HUES6 (cell line): Measurements from ENCODE around the gene C1orf35.

Experiments
- H3K27ac ChIP-seq: 2 replicates; pipeline ENCODE4 v1.7.0; 2013; ENCODE audit warnings: low read depth, mild to moderate bottlenecking, low read length, inconsistent platforms
- H3K27me3 ChIP-seq: 2 replicates; pipeline ENCODE4 v1.6.1; 2013; ENCODE audit warnings: low read length; ENCODE audit not compliant: control insufficient read depth, insufficient read depth
- H3K36me3 ChIP-seq: 2 replicates; pipeline ENCODE4 v1.6.1; 2013; ENCODE audit warnings: low read length; ENCODE audit not compliant: control insufficient read depth, insufficient read depth
- H3K4me1 ChIP-seq: 2 replicates; pipeline ENCODE4 v1.6.1; 2013; ENCODE audit warnings: low read length; ENCODE audit not compliant: control insufficient read depth, insufficient read depth
- H3K4me3 ChIP-seq: 2 replicates; pipeline ENCODE4 v1.5.1; 2013; ENCODE audit warnings: low read depth, low read length
- H3K9ac ChIP-seq: one replicate; pipeline ENCODE4 v1.6.1; 2013; ENCODE audit warnings: mild to moderate bottlenecking, low read length
- H3K9me3 ChIP-seq: 2 replicates; pipeline ENCODE4 v1.6.1; 2013; ENCODE audit warnings: low read depth, low read length; ENCODE audit not compliant: control insufficient read depth, insufficient read depth

Gene C1orf35

DNA sequence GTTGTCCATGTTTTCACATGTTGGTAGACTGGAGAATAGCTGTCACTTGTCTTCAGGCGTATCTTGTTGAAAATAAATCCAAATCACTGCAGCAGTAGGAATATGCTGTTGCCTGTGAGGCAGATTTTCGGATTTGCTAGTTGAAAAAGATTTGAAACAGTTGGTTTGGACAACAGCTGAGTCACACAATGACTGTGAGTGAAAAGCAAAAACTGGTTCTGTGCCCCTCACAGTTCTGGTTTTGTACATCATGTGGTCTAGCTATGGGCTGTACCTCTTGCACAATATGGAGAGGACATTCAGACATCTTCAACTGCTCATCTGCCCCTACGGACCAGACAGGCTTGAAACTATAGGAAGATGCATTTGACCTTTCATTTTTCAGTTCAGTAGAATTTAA is 18.8 kb downstream of the C1orf35 start:
- Histone ChIP-seq H3K4me3 (peak overlapping the region; percentile 100), H3K27me3 (peaks cover 6% of the 10 kb centered on the region; the same call in 1 of the 2 replicates), H3K36me3 (peaks cover 23% of the 10 kb centered on the region), H3K9me3 (no peaks in the 10 kb centered on the region), H3K4me1 (peaks cover 42% of the 10 kb centered on the region), H3K9ac (peak overlapping the region; percentile 94), H3K27ac (no peak overlapping the region)

DNA sequence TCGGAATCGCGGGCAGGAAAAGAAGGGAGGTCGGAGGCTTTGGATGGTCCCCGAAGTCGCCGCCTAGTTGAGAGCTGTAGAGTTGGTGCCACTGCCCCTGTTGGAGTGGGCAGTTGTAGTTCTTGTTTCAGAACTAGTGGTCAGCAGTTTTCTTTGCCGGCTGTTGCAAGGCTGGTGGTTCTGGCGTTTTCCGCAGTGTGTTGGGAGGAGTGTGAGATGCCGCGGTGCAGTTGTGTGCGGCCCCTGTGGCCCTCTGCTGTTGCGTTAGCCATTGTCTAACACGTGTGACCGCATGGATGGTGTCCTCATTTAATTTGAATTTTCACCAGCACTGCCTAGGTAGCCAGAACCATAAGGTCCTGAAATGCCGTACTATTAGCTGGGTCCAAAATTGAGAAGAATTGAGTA is 19.2 kb downstream of the C1orf35 start:
- H3K36me3 ChIP-seq = peaks cover 20% of the 10 kb centered on the region
- H3K9ac ChIP-seq = peak overlapping the region; percentile 94
- no peaks in the 10 kb centered on the region for H3K9me3 ChIP-seq
- peak overlapping the region; percentile 100 for H3K4me3 ChIP-seq
- peaks cover 8% of the 10 kb centered on the region; the same call in 1 of the 2 replicates for H3K27me3 ChIP-seq
- H3K4me1 ChIP-seq = peaks cover 45% of the 10 kb centered on the region
- peak overlapping the region; percentile 94; the same call in 1 of the 2 replicates for H3K27ac ChIP-seq

DNA sequence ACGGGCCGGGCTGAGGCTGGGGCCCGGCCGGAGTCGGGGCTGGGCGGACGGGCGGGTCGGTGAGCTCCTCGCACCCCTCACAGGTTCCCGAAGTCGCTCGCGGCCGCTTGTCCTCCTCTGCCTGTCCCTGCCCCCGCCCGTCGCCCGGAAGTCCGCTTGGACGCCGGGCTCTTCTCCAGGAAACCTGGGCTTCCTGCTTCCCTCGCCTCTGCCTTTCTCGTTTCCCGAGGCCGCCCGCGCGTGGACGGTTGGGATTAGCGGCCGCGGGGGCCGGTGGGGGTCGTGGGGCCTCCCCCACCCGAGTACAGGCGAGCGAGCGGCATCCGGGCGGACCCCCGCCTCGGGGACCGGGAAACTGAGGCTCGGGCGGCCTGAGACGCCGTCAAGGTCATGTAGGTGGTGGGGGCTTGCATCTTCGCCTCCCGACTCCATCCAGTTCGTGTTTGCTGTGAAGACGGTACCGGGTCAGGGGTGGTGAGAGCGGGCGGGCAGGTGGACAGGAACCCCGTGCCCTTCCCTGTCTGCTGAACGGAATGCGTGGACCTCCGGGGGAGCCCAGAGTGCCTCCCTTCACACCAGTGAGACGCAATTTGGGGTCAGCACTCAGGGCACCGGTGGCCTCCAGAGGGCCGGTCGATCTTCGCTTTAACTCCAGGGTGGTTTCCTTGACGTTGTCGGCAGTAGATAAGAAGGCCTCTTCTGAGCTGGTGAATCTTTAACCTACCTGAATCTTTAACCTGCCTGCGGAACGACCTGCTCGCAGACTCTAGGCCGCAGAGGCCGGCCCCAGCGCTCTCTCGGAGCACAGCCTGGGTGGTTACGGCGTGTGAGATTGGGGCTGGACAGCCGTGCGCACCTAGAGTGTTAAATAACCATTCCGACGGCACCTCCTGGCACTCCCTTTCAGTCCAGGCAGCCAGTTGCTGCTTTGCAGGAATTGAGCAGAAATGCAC is 19.9 kb downstream of the C1orf35 start:
- Histone ChIP-seq H3K27me3 (peaks cover 9% of the 10 kb centered on the region), H3K9ac (peak overlapping the region; percentile 94), H3K36me3 (peaks cover 13% of the 10 kb centered on the region), H3K9me3 (no peaks in the 10 kb centered on the region), H3K4me3 (peak overlapping the region; percentile 100), H3K27ac (peak overlapping the region; percentile 94), H3K4me1 (peaks cover 44% of the 10 kb centered on the region)

DNA sequence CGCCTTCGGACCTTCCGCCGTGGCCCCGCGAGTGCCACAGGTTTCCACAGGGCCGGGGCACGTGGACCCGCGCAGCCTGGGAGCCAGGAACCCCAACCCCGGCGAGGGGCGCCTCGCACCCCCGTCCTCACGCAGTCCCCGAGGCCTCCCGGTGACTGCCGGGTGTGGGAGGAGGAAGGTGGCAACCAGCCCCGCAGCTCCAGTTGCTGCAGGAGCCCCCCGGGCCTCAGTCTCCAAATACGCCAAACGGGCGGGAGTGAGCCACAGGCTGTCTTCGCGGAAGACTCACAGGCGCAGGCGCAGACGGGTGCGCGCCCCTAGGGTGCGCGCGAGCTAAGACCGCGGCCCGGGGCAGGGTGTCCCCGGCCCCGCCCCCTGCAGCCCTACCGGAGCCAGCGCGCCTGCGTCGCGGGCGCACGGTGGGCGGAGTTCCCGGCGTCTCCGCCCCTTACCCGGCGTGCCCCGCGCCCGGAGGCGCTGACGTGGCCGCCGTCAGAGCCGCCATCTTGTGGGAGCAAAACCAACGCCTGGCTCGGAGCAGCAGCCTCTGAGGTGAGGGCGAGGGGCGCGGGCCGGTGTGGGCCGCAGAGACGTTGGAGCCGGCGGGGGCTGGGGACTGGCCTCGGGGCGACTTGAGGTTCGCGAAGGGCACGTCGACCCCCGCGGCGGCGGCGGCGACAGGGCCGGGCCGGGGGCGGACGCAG is 20.8 kb downstream of the C1orf35 start, which contains the start of gene ARF1:
ARF1 (plus strand) TSS at position 495 of the 704 bp plus-strand sequence. CDS start 14,407 bp downstream, outside the sequence.
- Histone ChIP-seq H3K4me3 (peak within 1 kb of the TSS; percentile 100), H3K36me3 (peaks cover 9% of the 10 kb centered on the region; the same call in 1 of the 2 replicates), H3K27me3 (peaks cover 15% of the 10 kb centered on the region), H3K27ac (peak within 1 kb of the TSS; percentile 94), H3K9ac (peak within 1 kb of the TSS; percentile 94), H3K9me3 (no peaks in the 10 kb centered on the region), H3K4me1 (peaks cover 40% of the 10 kb centered on the region)

DNA sequence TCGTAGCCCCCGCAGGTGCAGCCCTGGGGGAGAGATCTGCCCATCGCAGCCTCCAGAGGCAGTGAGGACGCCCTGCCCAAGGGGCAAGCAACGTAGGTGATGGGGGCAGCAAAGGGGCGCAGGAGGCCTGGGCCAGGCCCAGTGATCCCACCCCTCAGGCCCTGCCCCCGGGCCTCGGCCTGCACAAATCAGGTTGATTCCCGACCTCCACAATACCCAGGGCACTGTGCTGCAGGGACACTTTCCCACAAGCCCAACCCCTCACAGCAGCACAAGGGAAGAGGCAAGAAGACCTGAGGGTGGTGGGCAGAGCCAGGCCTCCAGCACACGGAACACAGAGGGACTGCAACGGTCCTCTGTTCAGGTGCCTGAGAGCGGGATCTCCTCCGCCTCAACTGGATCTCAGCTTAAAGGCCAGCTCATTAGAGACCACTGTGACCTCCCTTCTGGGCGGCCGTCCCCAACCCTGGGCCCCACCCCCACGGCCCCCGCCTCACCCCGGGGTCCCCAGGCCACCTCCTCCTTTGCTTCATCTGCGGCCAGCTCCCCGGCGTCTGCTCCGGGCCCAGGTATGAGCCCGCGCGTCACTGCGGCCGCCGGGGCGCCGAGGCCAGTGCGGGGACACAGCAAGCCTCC is 21.4 kb downstream of the C1orf35 start:
- no peaks in the 10 kb centered on the region for H3K9me3 ChIP-seq
- peak overlapping the region; percentile 67 for H3K4me3 ChIP-seq
- H3K9ac ChIP-seq = peak overlapping the region; percentile 70
- peaks cover 9% of the 10 kb centered on the region; the same call in 1 of the 2 replicates for H3K36me3 ChIP-seq
- peak overlapping the region; percentile 64; the same call in 1 of the 2 replicates for H3K27ac ChIP-seq
- H3K4me1 ChIP-seq = peaks cover 36% of the 10 kb centered on the region
- H3K27me3 ChIP-seq = peaks cover 22% of the 10 kb centered on the region

DNA sequence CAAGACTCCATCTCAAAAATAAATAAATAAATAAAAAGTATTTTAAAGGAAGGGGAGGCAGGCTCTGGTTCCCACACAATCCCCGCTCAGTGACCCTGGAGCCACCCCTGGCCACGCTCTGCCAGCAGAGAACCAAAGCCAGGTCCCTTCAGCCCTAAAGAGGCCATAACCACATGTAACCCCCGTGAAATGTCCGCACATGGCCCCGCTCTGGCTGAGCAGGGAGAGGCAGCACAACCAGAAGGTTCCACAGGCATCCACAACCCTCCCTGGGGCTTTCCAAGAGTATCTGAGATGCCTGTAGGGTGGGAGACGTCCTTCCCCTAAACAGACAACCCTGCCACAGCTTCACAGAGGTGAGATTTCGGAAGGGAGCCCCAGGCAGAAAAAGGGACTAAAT is 22.0 kb downstream of the C1orf35 start:
- Histone ChIP-seq H3K27ac (no peak overlapping the region), H3K36me3 (peaks cover 9% of the 10 kb centered on the region; the same call in 1 of the 2 replicates), H3K4me3 (peak overlapping the region; percentile 67), H3K4me1 (peaks cover 34% of the 10 kb centered on the region), H3K9ac (no peak overlapping the region), H3K9me3 (no peaks in the 10 kb centered on the region), H3K27me3 (peaks cover 28% of the 10 kb centered on the region)

DNA sequence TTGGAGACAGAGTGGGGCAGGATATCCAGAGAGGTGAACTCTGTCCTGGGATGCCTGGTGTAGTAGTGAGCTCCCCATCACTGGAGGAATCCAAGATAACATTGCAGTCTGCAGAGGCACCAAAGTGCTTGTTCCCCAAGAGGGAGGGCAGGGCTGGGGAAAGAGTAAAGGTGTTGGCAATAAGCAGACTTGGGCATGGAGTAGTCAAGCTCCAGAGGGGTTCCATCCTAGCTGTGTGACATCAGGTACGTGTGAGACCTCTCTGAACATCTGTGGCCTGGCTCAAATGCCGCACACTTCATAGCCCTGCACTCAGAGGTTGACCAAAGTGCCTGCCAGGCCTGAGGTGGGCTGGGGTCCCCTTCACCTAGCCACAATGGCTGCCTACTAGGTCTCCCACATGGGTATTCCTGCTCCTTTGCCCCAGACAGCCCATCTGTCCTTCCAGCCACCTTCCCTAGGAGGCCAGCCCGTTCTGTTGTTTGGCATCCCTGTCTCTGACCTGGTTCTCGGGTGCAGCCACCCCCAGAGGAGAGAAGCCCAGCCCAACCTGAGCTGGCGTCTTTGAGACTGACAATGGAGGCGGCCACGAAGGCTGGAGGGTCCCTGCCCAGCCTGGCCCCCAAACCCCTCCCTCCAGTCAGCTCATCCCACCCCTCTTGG is 23.4 kb downstream of the C1orf35 start:
- Histone ChIP-seq H3K9me3 (no peaks in the 10 kb centered on the region), H3K27me3 (peaks cover 41% of the 10 kb centered on the region), H3K4me3 (no peak overlapping the region), H3K4me1 (peaks cover 20% of the 10 kb centered on the region), H3K27ac (no peak overlapping the region), H3K9ac (no peak overlapping the region), H3K36me3 (peaks cover 3% of the 10 kb centered on the region; the same call in 1 of the 2 replicates)

DNA sequence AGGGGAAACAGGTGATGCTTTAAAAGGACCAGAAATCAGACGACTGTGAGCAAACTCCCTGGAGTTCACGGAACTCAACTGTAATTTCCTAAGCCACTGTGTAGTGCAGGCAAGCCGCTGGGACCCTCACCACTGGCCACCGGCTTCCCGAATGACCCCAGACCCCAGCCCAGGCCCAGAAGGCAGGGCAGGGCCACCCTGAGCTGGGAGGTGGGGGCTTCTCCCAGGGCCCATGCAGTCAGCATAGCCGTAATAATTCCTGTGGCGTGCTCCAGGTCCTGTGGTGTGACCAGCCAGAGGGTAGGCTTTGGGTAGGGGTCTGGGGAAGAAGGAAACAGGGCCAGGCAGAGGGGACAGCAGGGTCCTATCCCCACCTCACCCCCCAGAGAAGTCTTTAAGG is 24.1 kb downstream of the C1orf35 start:
- Histone ChIP-seq H3K27ac (no peak overlapping the region), H3K9ac (no peak overlapping the region), H3K27me3 (peaks cover 48% of the 10 kb centered on the region), H3K9me3 (no peaks in the 10 kb centered on the region), H3K4me1 (peaks cover 15% of the 10 kb centered on the region), H3K36me3 (peaks cover under 1% of the 10 kb centered on the region; the same call in 1 of the 2 replicates), H3K4me3 (no peak overlapping the region)

DNA sequence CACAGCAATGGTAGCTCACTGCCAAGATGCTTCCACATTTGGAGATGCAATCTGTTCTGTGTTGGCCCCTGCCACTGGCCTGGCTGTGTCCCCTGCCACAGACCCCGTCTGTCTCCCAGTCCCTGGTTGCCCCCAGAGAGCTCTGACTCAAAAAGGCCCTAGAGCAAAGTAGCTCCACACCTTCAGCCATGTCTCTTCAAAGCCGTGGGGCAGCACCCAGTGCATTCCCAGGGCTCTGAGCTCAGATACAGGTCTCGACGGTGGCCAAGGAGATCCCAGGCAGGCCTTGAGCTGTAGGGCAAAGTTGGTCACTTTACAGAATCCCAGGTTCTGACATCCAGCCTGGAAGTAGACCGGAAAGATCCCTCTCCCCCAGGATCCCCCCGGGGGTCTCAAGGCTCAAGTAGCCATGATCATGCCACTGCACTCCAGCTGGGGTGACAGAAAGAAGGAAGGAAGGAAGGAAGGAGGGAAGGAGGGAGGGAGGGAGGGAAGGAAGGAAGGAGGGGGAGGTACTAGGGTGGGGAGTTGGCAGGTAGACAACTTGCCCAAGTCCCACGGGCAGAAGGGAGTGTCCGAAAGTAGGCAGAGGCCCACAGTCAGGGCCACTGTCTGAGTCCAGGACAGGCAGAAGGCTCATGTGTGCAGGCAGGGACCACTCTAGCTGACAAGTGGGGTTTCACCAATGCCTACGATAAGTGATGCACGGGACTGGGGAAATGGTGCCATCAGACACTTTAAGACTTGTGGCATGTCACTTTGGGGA is 25.4 kb downstream of the C1orf35 start:
- no peak overlapping the region for H3K4me3 ChIP-seq
- H3K36me3 ChIP-seq = no peaks in the 10 kb centered on the region
- H3K9me3 ChIP-seq = no peaks in the 10 kb centered on the region
- peaks cover 20% of the 10 kb centered on the region; the same call in 1 of the 2 replicates for H3K4me1 ChIP-seq
- H3K27ac ChIP-seq = no peak overlapping the region
- no peak overlapping the region for H3K9ac ChIP-seq
- H3K27me3 ChIP-seq = peaks cover 60% of the 10 kb centered on the region
